Activated B cell treated with CpG ODN at 0.5 μM for 24 hours (primary cell): ENCODE measurements around the gene DMKN. TPM values are rescaled to one million over a fixed set of nuclear protein-coding genes. Genes with fewer than 3 reads are reported as not detected.

Experiments
- ATAC-seq: fragments of 200-7000 bp; cut with Tn5 transposase; one replicate; pipeline ENCODE4 v1.10.0; 2021; ENCODE audit warnings: low read depth, mild to moderate bottlenecking, moderate library complexity
- CTCF ChIA-PET: fragments of 350-600 bp; sonication (Branson Sonifier 250); formaldehyde crosslinking; loops from one replicate; lab custom pipeline; 2021; ENCODE audit warnings: antibody characterized with exemption; lab: Charles Lee
- POLR2A ChIA-PET: fragments of 350-600 bp; sonication (Branson Sonifier 250); formaldehyde crosslinking; loops from one replicate; lab custom pipeline; 2021; ENCODE audit warnings: antibody characterized with exemption; lab: Charles Lee
- DNase-seq: peaks from one replicate; pipeline ENCODE4 v3.0.0; 2022
- H3K27ac Mint-ChIP-seq: one replicate; pipeline ENCODE4 v1.8.0; 2020; ENCODE audit warnings: mixed read lengths
- H3K27me3 Mint-ChIP-seq: one replicate; pipeline ENCODE4 v1.8.0; 2021; ENCODE audit warnings: mixed read lengths
- H3K36me3 Mint-ChIP-seq: one replicate; pipeline ENCODE4 v1.8.0; 2021; ENCODE audit warnings: low read depth, mixed read lengths
- H3K4me1 Mint-ChIP-seq: one replicate; pipeline ENCODE4 v1.8.0; 2021; ENCODE audit warnings: mixed read lengths
- H3K4me3 Mint-ChIP-seq: one replicate; pipeline ENCODE4 v1.8.0; 2020; ENCODE audit warnings: mild to moderate bottlenecking, mixed read lengths
- H3K9me3 Mint-ChIP-seq: one replicate; pipeline ENCODE4 v1.8.0; 2020; ENCODE audit warnings: mixed read lengths
- CTCF ChIP-seq: fragments of 200-600 bp; IDR thresholded peaks from one replicate; pipeline ENCODE4 v1.8.0; 2022; ENCODE audit warnings: antibody characterized with exemption, mild to moderate bottlenecking
- intact Hi-C: fragments of 100-400 bp; cut with micrococcal nuclease; formaldehyde crosslinking; loops from one replicate; pipeline ENCODE4 v1.15.1; 2024
- total RNA-seq: library from RNA; stranded (reverse); gene quantifications from 2 replicates; pipeline ENCODE4 v1.2.3, GENCODE V29; 2022

DMKN gene
- total RNA-seq, 1 donor from 2014 or later: 1.5 TPM

DNA sequence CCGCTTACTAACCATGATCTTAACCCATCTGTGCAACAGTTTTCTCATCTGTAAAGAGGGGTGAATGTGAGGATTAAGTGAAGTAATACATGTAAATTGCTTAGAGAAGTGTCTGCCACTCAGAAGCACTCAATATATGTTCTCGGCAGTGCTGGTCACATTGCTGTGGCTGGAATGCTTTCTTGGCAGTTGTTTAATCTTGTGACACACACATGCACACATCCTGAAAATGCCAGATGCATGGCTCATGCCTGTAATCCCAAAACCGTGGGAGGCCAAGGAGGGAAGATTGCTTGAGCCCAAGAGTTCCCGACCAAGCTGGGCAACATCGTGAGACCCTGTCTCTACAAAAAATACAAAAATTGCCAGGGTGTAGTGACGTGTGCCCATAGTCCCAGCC, 4.9 kb upstream of the DMKN start:
- ATAC-seq (no peak), DNase-seq (no peak)
- Mint-ChIP-seq H3K36me3 (no peaks in the 10 kb centered on the region), H3K9me3 (no peaks in the 10 kb centered on the region), H3K4me1 (no peaks in the 10 kb centered on the region), H3K4me3 (no peak overlapping the region), H3K27ac (no peak overlapping the region), H3K27me3 (peaks cover 24% of the 10 kb centered on the region)
- POLR2A ChIA-PET: no interaction called here
- TF ChIP-seq CTCF: no peak
- CTCF ChIA-PET: no interaction called here
- intact Hi-C loops: no loop called here

- Mint-ChIP-seq H3K9me3 (no peaks in the 10 kb centered on the region), H3K27me3 (peaks cover 28% of the 10 kb centered on the region), H3K4me1 (no peaks in the 10 kb centered on the region), H3K36me3 (no peaks in the 10 kb centered on the region), H3K4me3 (no peak overlapping the region), H3K27ac (no peak overlapping the region)
- intact Hi-C loops: no loop called here
- no peak for TF ChIP-seq CTCF
- ChIA-PET CTCF (no interaction called here), POLR2A (no interaction called here)
- ATAC-seq (no peak), DNase-seq (no peak)
Observed at GRCh38 chr19:35517342-35517741, 3.9 kb upstream of the DMKN start.

DNA sequence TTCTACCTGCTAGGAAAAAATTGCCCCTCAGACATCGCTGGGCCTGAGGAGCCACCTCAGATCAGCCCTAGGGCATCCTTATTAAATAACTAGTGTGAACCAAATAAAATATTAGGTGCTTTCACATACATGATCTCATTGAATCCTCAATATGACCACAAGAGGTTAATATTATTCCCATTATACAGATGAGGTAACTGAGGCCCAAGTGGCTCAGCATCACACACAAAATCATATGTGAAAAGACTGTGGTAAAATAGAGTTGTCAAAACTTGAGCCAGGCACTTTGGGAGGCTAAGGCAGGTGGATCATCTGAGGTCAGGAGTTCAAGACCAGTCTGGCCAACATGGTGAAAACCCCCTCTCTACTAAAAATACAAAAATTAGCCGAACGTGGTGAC, 2.9 kb upstream of the DMKN start:
- Mint-ChIP-seq H3K27ac (no peak overlapping the region), H3K4me1 (no peaks in the 10 kb centered on the region), H3K36me3 (no peaks in the 10 kb centered on the region), H3K27me3 (peaks cover 34% of the 10 kb centered on the region), H3K9me3 (no peaks in the 10 kb centered on the region), H3K4me3 (no peak overlapping the region)
- DNase-seq: no peak
- TF ChIP-seq CTCF: no peak
- intact Hi-C loops: no loop called here
- CTCF ChIA-PET: no interaction called here
- POLR2A ChIA-PET: interaction anchor here (1.8 kb wide), 1 partner anchor 24 kb away, joined by 4 read pairs; no protein-coding TSS in a partner anchor
- no peak for ATAC-seq

DNA sequence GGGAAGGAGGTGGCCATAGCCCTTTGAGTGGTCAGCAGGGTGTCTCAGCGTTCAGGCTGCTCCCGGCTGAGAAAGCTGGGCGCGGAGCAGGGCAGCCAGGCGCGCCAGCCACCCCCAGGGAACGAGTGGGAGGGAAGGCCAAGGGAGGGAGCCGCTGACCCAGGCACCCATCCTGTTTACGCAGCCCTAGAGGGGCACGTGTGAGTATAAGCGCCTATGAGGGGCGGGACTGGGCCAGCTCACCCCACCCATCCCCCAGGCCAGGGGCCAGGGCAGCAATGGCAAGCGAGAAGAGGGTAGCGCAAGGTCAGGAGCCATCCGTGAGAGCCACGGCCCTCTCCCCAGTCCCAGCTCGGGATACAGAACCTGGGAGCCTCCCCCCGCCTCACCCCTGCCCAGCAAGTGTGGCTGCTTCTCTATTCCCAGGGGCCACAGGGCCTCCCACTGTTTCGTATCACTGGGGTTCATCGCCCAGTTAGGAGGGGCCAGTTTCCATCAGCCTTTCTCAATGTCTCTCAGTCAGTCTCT, 897 bp upstream of the DMKN start:
- no peak for ATAC-seq
- H3K27me3 Mint-ChIP-seq: peaks cover 42% of the 10 kb centered on the region
- TF ChIP-seq CTCF: no peak
- H3K27ac Mint-ChIP-seq: no peak overlapping the region
- ChIA-PET CTCF (interaction anchor here (1.6 to 1.8 kb wide), 2 partner anchors 19 to 77 kb away, joined by 3 to 4 read pairs; no protein-coding TSS in a partner anchor), POLR2A (interaction anchor here (1.8 kb wide), 1 partner anchor 26 kb away, joined by 4 read pairs; no protein-coding TSS in a partner anchor)
- intact Hi-C loops: no loop called here
- no peak overlapping the region for H3K4me3 Mint-ChIP-seq
- peaks cover 15% of the 10 kb centered on the region for H3K4me1 Mint-ChIP-seq
- no peak for DNase-seq
- no peaks in the 10 kb centered on the region for H3K9me3 Mint-ChIP-seq
- no peaks in the 10 kb centered on the region for H3K36me3 Mint-ChIP-seq

GRCh38 chr19:35512831-35513627, 420 bp downstream of the DMKN start:
- POLR2A ChIA-PET: no interaction called here
- ATAC-seq: no peak

More at GRCh38 chr19:35512831-35513627, 420 bp downstream of the DMKN start:
- H3K9me3 Mint-ChIP-seq: no peaks in the 10 kb centered on the region
- H3K4me1 Mint-ChIP-seq: peaks cover 17% of the 10 kb centered on the region
- no peaks in the 10 kb centered on the region for H3K36me3 Mint-ChIP-seq
- peaks cover 35% of the 10 kb centered on the region for H3K27me3 Mint-ChIP-seq
- no peak for DNase-seq
- CTCF ChIA-PET: interaction anchor here (1.6 kb wide), 1 partner anchor 79 kb away, joined by 3 read pairs; no protein-coding TSS in a partner anchor
- no peak overlapping the region for H3K4me3 Mint-ChIP-seq
- TF ChIP-seq CTCF: no peak
- H3K27ac Mint-ChIP-seq: no peak overlapping the region
- intact Hi-C loops: no loop called here
